HG03575 (cell line): ENCODE data around the gene SRRM4.

ENCODE experiments used
- ATAC-seq: cut with Tn5 transposase; IDR thresholded peaks from one replicate; pipeline ENCODE4 v1.9.1; 2021; ENCODE audit not compliant: unreplicated experiment, insufficient number of reproducible peaks, low FRiP score; ENCODE audit errors: extremely low read depth

Gene SRRM4, protein sequence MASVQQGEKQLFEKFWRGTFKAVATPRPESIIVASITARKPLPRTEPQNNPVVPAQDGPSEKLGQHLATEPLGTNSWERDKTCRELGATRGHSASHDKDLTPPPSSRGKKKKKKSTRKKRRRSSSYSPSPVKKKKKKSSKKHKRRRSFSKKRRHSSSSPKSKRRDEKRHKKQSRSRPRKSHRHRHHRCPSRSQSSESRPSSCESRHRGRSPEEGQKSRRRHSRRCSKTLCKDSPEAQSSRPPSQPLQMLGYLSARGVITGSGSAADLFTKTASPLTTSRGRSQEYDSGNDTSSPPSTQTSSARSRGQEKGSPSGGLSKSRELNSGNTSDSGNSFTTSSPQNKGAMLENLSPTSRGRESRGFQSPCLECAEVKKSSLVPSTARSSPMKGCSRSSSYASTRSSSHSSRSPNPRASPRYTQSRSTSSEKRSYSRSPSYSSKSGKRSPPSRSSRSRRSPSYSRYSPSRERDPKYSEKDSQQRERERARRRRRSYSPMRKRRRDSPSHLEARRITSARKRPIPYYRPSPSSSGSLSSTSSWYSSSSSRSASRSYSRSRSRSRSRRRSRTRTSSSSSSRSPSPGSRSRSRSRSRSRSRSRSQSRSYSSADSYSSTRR

DNA sequence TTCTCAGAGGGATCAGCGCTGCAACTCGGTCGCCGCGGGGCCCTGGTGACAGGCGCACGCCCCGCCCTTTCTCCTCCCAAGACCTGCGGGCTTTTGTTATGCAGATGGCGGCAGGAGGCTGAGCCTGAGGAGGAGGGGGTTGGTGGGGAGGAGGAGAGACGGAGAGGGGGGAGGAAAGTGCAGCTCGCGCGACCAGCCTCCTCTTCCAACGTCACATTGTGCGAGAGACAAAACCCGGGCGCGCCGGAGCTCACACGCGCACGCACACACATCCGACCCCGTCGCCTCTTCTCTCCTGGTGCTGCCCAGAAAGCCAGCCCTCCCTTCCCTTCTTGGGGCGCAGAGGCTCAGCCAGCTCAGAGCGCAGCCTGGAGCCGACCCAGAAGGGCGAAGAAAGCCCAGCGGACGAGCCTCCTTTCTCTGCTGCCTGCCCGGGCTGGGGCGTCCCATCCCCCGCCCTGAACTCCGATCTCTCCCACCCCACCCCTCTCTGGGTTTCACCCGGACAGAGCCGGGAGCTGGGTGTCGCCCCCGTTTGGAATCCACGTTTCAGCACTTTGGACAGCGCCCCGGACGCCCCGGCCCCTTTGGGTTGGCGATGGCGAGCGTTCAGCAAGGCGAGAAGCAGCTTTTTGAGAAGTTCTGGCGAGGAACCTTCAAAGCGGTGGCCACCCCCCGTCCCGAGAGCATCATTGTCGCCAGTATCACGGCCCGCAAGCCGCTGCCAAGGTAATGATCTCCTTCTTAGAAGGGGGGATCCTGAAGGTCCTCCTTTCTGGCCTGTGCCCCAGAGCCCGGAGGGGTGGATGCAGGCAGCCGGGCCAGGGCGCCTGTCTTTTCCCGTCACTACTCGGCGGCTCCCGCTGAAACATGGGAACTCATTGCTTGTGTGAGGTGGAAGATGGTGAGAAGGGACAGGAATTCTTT is at the start of gene SRRM4:
Gene SRRM4, plus strand, starts transcription at position 257 of the 927 bp plus-strand sequence. Its CDS starts 342 bp downstream, at position 599.
- ATAC-seq, result no peak

DNA sequence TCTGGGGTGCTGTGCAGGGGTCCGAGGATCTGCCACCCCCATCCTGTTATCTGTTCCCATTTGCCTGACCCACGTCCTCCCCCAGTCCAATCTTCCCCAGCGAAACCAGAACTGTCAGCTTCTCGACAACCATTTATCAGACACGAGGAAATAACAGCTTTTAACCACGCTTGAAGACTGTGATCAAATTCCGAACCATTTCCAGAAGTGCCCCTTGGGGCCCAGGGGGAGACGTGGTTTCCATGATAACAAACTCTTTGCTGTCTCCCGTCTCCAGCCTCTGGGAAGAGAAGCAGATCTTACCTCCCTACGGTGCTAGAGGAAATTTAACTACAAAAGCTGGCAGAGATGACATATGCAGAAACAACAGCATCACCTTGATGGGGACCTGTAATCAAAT is 35.1 kb upstream of the SRRM4 start:
- ATAC-seq, result no peak

DNA sequence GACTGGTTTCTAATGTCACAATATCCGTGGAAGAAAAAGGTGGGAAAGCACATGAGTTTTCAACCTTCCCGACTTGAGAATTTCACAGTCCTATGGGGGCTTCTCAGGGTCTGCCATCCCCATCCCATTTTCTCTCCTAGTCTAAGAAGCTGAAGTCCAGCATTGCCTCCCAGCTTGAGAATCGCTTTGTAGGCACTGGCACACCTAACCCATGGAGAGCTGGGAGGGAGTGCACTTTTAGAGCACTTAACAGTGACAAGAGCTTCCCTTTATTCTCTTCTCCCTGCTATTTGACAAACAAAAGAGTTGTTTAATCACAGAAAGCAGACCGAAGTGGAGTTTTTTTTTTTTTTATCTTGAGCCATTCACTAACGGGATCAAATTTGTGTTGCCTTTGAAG is 22.8 kb upstream of the SRRM4 start:
- no peak for ATAC-seq

DNA sequence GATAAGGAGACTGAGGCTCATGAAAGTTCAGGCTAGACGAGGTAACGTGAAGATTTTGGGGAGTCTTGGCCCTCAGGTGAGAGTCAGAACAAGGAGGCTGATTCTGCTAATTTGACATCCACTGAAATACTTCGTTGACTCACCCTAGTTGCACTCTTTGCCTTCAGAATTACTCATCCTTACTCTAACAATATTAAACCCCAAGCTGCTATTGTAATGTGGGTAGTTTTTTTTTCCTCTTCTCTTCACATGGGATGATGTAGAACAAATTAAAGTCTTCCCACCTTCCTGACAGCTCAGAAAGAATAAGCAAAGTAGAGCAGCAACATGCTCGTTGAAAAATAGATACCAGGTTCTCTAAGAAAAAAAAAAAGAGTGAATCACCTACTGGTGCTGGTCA is 22.0 kb upstream of the SRRM4 start:
- ATAC-seq, result no peak

DNA sequence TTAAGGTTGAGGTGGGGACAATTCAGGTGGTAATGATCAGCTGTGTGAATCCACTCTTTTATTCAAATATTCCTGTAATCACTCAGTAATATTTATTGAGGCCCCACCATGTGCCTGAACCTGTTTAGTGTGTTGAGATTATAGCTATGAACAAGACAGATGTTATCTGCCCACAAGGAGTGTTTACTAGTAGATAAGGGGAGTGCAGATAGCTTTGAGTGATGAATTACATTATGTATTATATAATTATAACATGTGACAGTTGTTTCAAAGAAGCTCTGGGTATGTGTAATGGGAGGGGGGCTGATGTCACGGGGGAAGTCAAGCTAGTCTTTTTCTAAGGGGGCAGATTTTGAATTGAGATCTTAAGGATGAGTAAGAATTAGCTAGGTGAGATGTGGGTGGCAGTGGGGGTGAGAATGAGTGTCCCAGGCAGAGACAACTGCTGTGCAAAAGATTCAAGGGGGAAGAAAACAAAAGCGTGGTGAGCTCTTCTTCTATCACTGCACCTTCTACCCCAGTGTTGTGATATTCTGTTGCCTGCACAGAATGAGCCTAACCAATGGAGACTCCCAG is 21.3 kb upstream of the SRRM4 start:
- no peak for ATAC-seq

DNA sequence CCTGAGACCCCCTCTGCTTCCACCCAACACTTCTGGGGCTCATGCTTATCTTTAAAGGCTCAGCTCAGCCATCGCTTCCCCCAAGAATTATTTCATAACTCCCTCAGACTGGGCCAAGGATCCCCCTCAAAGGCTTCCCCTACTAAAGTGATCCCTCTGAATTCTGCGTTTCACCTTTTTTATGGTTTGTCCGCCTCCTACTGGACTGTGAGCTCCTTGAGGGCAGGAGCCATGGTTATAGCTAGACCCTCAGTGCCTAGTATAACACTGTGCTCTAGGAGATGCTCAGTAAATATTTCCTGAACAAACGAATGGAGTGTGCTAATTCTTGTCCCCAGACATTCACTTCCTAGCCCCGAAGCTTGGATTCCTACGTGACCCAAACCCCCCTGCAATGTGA is 20.5 kb upstream of the SRRM4 start:
- no peak for ATAC-seq

DNA sequence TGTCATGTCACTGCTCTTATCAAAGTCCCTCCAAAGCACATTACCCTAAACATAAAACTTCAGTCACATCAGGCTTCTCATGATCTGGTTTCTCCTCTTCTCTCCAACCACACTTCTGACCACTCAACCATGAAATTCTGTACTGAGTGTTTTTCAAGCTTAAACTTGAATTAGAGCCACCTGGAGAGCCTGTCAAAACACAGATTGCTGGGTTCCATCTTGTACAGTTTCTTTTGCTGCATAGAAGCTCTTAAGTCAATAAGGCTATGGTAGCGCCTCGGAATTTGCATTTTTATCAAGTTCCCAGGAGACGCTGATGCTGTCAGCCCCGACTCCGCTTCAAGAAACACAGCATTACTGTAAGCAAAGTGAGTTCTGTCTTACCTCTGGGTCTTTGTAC is 16.4 kb upstream of the SRRM4 start:
- no peak for ATAC-seq

DNA sequence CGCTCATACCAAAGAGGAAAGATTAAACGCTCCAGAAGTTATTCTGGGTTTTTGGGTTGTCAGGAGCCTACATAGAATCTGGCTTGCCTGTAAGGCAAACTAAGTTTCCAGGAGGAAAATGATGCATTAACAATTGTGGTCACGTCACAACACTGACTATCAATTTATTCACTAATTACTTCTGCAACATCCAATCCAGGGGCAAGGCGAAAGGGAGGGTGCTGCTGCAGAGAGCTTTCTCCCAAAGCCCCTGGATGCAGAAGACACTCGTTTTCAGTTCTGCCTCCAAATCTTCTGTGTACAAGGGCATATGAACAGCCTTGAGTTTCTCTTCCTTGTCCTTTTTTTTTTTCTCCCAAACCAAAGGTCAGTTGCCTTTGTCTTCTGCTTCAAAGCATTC is 10.5 kb upstream of the SRRM4 start:
- no peak for ATAC-seq

DNA sequence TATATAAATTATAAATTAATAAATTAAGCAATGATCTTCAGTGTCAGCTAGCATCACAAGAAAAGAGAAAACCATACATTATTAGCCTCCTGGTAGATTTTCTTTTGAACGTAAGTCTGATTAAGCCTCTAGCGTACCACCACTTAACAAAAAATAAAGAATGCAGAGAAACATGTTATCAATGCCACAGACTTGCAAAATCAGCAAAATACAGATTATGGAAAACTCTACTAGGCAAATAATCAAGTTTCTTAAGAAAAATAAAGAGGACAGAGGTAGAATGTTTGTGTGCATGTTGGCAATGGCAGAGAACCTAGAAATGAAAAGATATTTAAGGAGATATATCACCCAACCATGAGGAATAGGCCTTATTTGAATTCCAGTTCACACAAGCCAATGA is 8.4 kb upstream of the SRRM4 start:
- no peak for ATAC-seq

DNA sequence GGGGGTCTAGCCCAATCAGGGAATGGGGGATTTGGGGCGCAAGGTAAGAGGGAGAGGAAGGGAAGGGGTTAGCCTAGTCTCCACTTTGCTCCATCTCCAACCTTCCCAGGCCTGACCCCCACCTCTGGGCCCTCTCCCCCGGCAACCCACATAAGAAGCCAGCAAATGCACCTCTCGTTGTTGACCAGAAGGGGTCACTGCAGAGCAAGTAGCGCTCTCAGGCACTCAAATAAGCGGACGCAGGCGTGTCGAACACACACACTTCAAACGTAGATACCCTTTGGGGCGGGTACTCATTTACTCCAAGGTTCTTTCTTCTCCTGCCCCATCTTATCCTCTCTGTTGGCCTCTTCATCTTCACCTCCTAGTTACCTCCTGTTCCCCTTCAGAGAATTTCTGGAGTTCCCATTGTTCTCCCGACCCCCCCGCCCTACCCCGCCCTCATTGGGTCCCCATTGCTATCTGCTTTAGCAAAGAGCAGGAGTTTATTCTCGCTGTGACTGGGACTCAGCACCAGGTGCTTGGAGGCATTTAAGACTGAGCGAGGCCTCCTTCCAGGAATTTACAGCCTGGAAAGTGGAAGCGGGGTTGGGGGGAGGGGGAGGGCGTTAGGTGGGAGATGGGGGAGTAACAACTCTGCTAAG is 1.5 kb upstream of the SRRM4 start:
- ATAC-seq, result no peak

DNA sequence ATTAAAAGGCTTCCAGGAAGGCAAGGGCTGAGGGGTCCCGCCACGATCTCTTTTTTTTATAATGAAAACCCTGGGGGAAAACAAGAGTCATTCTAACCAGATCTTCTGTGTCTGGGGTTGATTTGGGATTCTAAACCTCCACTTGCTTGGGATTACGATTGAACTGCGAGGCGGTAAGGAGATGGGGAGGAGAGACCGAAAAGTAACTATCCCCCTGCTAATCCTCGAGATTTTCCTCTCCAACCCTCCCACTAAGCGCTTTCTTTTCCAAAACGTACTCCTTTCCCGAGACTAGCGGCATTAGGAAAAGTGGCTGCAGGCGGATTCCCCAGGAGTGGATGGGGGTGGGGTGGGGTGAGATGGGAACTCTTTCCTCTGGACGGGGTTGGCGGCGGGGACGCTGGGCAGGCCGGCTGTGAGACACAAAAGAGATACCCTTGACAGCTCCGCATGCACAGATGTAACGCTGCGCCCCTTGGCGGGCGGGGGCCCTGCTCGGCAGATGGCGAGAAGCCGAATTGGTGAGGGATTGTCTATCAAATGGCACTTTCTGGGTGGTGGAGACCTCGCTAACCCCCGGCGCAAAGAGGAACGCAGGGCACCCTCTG is 830 bp upstream of the SRRM4 start:
- no peak for ATAC-seq

DNA sequence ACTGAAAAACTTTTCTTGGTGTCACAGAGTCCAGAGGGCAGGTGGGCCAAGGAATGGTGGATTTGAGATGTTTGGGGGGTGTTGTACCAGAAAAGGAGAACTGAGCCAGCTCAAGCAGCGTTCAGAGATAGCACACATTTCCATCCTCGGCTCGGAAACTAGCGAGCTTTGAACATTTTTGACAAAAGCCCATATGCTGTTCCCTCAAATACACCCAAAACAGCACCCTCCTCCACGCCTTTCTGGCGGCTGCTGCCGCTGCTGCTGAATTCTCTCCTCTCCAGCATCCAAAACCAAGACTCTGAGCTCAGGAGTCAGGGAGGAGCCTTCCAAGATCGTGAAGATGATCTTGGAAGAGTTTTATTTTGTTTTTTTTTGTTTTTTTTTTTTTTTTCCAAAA is 961 bp downstream of the SRRM4 start:
- ATAC-seq, result no peak

DNA sequence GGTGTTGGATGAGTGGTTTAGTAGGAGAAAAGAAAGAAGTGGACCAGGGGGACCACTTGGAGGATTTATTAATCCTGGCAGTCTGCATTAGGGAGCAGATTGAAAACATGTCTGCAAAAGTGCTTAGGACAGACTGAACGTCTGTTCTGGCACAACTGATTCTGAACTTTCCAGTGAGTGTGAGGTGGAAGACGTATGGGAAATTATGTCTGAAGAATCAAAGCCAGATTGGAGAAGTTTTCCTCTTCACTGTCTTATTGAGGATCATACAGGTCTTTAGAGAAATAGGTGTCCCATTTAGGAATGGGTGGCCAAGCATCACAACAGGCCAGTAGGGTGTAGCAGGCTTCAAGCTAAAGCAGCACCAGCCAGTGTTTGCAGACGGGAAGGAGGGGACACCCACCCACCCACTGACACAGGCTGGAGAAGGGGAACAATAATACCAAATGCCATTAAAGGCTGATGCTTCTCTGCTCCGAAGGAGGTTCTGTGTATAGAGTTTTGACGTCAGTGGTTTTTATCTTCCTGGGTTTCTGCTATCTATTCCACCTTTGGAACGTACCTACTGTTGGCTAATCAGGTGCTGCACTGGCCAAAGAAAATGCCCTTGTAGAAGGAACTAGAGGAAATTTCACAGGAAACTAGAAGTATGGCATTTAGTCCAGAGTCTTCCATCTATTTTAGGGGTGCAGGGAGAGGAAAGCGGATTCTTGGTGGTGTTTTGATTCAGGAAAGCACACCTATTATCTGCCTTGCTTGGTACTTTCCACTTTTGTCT is 1.8 kb downstream of the SRRM4 start:
- ATAC-seq, result no peak

DNA sequence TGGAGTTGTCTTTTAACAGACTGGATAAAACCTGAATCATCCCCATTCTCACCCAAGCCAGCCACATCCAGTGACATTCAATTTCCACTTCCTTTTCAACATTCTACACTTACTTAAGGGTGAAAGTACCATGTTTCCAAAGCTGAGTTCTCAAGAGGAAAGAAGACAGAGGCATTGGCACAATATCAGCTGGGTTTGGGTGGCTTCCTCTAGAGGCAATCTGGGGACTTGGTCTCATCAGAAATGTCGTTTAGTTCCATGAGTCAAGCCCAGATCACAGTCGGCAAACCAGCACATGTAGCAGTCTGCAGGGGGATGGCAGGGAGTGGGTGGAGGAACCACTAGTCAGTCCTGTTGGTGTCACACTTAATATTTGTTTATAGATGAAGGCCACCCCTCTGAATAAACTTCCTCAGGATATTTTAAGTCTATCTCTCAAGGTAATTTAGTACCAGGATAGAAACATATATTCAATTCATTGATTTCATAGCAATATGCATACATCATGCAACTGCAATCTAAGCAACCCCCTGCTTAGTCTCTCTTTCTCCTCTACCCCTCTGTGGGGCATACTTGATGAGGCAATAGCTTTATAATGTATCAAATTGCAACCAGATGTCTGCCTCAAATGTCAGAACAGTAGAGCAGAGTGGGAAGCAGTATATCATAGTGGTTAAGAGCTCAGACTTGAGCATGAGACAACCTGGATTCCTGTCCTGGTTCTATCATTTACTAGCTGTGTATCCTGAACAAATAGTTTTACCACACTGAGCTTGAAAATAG is 3.0 kb downstream of the SRRM4 start:
- ATAC-seq, result no peak

DNA sequence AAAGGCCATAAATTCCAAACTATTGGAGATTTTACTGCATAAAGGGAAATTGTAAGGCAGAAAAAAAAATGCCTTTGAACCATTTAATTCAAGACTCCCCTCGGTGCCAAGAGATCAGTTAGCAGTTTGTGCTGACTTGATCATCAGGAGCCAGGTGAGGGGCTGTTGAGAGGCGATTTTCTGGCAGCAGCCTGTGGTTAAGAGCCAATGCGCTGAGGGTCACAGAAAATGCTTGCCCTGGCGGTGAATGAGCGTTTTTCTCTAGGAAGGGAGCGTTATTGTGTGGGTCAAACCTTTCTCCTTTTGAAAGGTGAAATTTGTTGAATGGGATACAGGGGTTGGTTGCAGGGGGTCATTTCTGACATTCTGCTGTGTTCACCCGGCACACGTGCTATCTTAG is 4.7 kb downstream of the SRRM4 start:
- no peak for ATAC-seq

DNA sequence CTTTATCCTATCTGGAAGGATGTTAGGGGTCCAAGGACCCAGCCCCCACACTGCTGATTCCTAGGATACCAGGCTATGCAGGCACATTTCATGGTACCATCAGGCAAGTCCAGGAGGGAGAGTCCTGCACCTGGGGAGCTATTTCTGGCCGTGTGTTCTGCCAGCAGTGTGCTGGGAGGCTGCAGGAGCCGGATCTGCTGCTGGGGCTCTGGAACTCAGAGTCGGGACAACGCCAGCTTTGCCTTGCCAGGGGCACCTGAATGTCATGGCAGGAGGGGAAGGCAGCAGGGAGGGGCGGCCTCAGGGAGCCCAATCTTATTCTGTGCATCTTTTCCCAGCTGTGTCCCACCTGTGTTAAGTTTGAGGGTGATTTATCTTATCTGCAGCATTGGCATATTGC is 17.8 kb downstream of the SRRM4 start:
- ATAC-seq, result no peak

DNA sequence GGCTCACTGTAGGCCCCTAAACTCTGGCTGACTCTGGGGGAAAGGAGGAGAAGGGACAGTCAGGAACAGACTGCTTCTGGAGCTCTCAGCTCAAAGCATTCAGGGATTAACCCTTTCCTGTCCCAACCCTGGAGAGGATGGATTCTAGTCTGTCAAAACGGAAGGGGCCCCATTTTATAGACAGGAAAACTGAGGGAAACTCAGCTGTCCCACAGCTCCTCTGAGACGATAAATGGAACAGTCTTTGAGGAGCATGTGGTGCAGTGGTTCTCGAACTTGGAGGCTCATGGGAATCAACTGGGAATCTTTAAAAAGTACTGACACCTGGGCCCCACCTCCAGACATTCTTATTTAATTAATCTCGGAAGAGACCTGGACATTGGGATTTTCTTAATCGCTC is 23.7 kb downstream of the SRRM4 start:
- no peak for ATAC-seq
